ENCODE results near the gene SLC10A6.

SLC10A6 gene

GRCh38 chr4:86788826-86789225, 60.4 kb downstream of the SLC10A6 start:
- DNase-seq (ENCODE audit: low read depth in 2 of 2), result no peak

- DNase-seq (ENCODE audit: low read depth in 2 of 2), result no peak
These were observed 71.0 kb downstream of the SLC10A6 start for GRCh38 chr4:86778175-86778574.

GRCh38 chr4:86775061-86775460, 74.1 kb downstream of the SLC10A6 start:
- no peak for DNase-seq (ENCODE audit: low read depth in 2 of 2)

Measured in stimulated activated CD8-positive, alpha-beta memory T cell treated with anti-CD3 and anti-CD28 coated beads, Interleukin-2, amount 100 ng/mL, for 48 hours (primary cell).